K562 (cell line): ENCODE results near the gene KLHL22. TPM values are rescaled to one million over a fixed set of nuclear protein-coding genes. Genes with fewer than 3 reads are reported as not detected.

ENCODE experiments used
- ATF4 ChIP-seq: fragments of 450-650 bp; formaldehyde crosslinking; IDR thresholded peaks from 2 replicates; pipeline ENCODE4 v1.4.0; 2022; ENCODE audit warnings: mild to moderate bottlenecking, moderate library complexity
- MGA ChIP-seq: fragments of 450-650 bp; IDR thresholded peaks from 2 replicates; pipeline ENCODE4 v1.6.1; 2016; ENCODE audit warnings: mild to moderate bottlenecking, moderate library complexity
- NFATC3 ChIP-seq: fragments of 450-650 bp; IDR thresholded peaks from 2 replicates; pipeline ENCODE4 v1.6.1; 2017; ENCODE audit warnings: mild to moderate bottlenecking
- PHB2 ChIP-seq: fragments of 450-650 bp; IDR thresholded peaks from 2 replicates; pipeline ENCODE4 v1.6.1; 2017; ENCODE audit warnings: low read depth
- RREB1 ChIP-seq: fragments of 250-450 bp; sonication (Bioruptor Pico); IDR thresholded peaks from 2 replicates; pipeline ENCODE4 v1.4.0; 2020
- ZNF24 ChIP-seq: fragments of 450-650 bp; IDR thresholded peaks from 2 replicates; pipeline ENCODE4 v1.6.1; 2016
- ZNF384 ChIP-seq: IDR thresholded peaks from 2 replicates; pipeline ENCODE4 v1.6.1; 2012; ENCODE audit warnings: low read depth, low read length, improper control_type of control experiment
- ZNF589 ChIP-seq: fragments of 200-800 bp; sonication (Bioruptor generic); IDR thresholded peaks from 2 replicates; pipeline ENCODE4 v1.6.1; 2016; ENCODE audit warnings: low read depth, missing genetic modification characterization, missing compliant biosample characterization
- ZNF780A ChIP-seq: fragments of 250-450 bp; sonication (Bioruptor Pico); IDR thresholded peaks from 2 replicates; pipeline ENCODE4 v1.5.0; 2021; ENCODE audit warnings: mild to moderate bottlenecking
- polyA plus RNA-seq, 8 experiments: library from polyadenylated mRNA; depleted of rRNA in 4 of 8; stranded (reverse) in 5 of 8; unstranded in 3 of 8; fragments of >200 nt; fragmentation: Nextera tagmentation in 2 of 8; fragmentation: Illumina TruSeq in 1 of 8; extraction: Ambion mirVana in 2 of 8; extraction: Trizol in 1 of 8; gene quantifications; 2 replicates each; pipeline versions ENCODE4 v1.2.1 to v1.2.3, GENCODE V29; 2011 to 2014; ENCODE audit warnings: inconsistent platforms in 1 of 8, missing spikeins in 1 of 8
- total RNA-seq, 7 experiments: library from RNA; depleted of rRNA in 6 of 7; stranded (reverse); fragments of >200 nt in 6 of 7; fragmentation: Illumina TruSeq in 2 of 7; extraction: Trizol in 2 of 7; gene quantifications; 2 replicates each; pipeline versions ENCODE4 v1.2.1 to v1.2.3, GENCODE V29; 2011 to 2021; ENCODE audit warnings: low replicate concordance in 1 of 7

The KLHL22 gene
- total and polyA plus RNA-seq, 9 of the 15 experiments (the other 6 are each of a cell fraction or from before 2014, with no cell fraction given) = 1.3 to 25.6 (median 15.2) TPM

- TF ChIP-seq MGA = 0 out of 2 replicates have a peak, but pooled peaks have one; percentile 14
- TF ChIP-seq ATF4 (CRISPR knock-in tag) = no peak
- no peak for TF ChIP-seq ZNF384
- no peak for TF ChIP-seq PHB2
- no peak for TF ChIP-seq NFATC3
- peak; percentile 55; the same call in 1 of the 2 replicates for TF ChIP-seq RREB1 (CRISPR knock-in tag)
- TF ChIP-seq ZNF780A (CRISPR knock-in tag) = 0 out of 2 replicates have a peak, but pooled peaks have one; percentile 41
- TF ChIP-seq ZNF24 = no peak
- no peak for TF ChIP-seq ZNF589 (CRISPR knock-in tag)
Measured at GRCh38 chr22:20449819-20450550, 45.6 kb downstream of the KLHL22 start (continued).
